Sigmoid colon (tissue), 7 donors: ENCODE data around the gene FHOD3. TPM values are rescaled to one million over a fixed set of nuclear protein-coding genes. Genes with fewer than 3 reads are reported as not detected.

Experiments used
- DNase-seq: peaks from one replicate; pipeline ENCODE4 v3.0.0-alpha.2; 2019
- H3K27ac ChIP-seq, 4 donors: fragments of 200-600 bp; sonication (generic); one replicate each; pipeline ENCODE4 v1.5.1; 2016 to 2019; ENCODE audit warnings: mild to moderate bottlenecking in 1 of 4
- H3K27me3 ChIP-seq, 3 donors: fragments of 200-600 bp; sonication (generic); one replicate each; pipeline ENCODE4 v1.5.1; 2019; ENCODE audit warnings: mild to moderate bottlenecking in 1 of 3
- H3K36me3 ChIP-seq, 4 donors: fragments of 200-600 bp; sonication (generic); one replicate each; pipeline ENCODE4 v1.5.1; 2016 to 2019
- H3K4me1 ChIP-seq, 4 donors: fragments of 200-600 bp; sonication (generic); one replicate each; pipeline ENCODE4 v1.5.1; 2017 to 2019
- H3K4me3 ChIP-seq, 4 donors: fragments of 200-600 bp; sonication (generic); one replicate each; pipeline ENCODE4 v1.5.1; 2017 to 2019; ENCODE audit warnings: mild to moderate bottlenecking in 2 of 4, moderate library complexity in 1 of 4
- H3K9me3 ChIP-seq, 4 donors: fragments of 200-600 bp in 3 of 4; sonication (generic) in 3 of 4; one replicate each; pipeline versions ENCODE4 v1.5.1 to v1.6.1; 2013 to 2019
- EP300 ChIP-seq, 4 donors: sonication (generic); formaldehyde crosslinking; IDR thresholded peaks; one replicate each; pipeline ENCODE4 v1.6.1; 2017; ENCODE audit warnings: antibody characterized with exemption in 4 of 4
- POLR2A ChIP-seq, 2 donors: fragments of 450-650 bp; IDR thresholded peaks; one replicate each; pipeline ENCODE4 v1.6.1; 2016; ENCODE audit warnings: antibody characterized with exemption in 2 of 2, mild to moderate bottlenecking in 2 of 2, moderate library complexity in 2 of 2
- POLR2AphosphoS5 ChIP-seq, 4 donors: sonication (generic); formaldehyde crosslinking; IDR thresholded peaks; one replicate each; pipeline ENCODE4 v1.6.1; 2017; ENCODE audit warnings: antibody characterized with exemption in 4 of 4
- WGBS, 2 donors: extraction: QIAGEN DNeasy Blood & Tissue Kit; methylation state at CpG; one replicate each; pipeline ENCODE4 v1.1.7; 2013; 5-methylcytosine and 5-hydroxymethylcytosine counted together
- intact Hi-C: fragments of 100-400 bp; cut with DNase I; formaldehyde crosslinking; loops from one replicate; pipeline ENCODE4 v1.15.1; 2023
- polyA plus RNA-seq, 3 donors: library from polyadenylated mRNA; stranded (reverse); fragments of 200-250 nt; gene quantifications; one replicate each; pipeline ENCODE4 v1.2.3, GENCODE V29; 2013
- total RNA-seq, 4 donors: library from RNA; depleted of rRNA; stranded (reverse); fragments of >200 nt; gene quantifications; one replicate each; pipeline ENCODE4 v1.1.0, GENCODE V29; 2016
- TF ChIP-seq, protein P1 (sequence below), 4 experiments: fragments of 450-650 bp in 3 of 4; fragments of 200-600 bp in 1 of 4; IDR thresholded peaks; one replicate each; pipeline ENCODE4 v1.5.1; 2016 to 2019; ENCODE audit warnings: antibody characterized with exemption in 4 of 4, mild to moderate bottlenecking in 3 of 4, moderate library complexity in 2 of 4
- donor health status: healthy with polysubstance abuse.
- donor health status: Bipolar disorder and iron deficiency.
- donor health status: healthy.

Gene FHOD3
- total and polyA plus RNA-seq, 7 donors, result 1.2 to 24.9 (median 9.5) TPM

DNA sequence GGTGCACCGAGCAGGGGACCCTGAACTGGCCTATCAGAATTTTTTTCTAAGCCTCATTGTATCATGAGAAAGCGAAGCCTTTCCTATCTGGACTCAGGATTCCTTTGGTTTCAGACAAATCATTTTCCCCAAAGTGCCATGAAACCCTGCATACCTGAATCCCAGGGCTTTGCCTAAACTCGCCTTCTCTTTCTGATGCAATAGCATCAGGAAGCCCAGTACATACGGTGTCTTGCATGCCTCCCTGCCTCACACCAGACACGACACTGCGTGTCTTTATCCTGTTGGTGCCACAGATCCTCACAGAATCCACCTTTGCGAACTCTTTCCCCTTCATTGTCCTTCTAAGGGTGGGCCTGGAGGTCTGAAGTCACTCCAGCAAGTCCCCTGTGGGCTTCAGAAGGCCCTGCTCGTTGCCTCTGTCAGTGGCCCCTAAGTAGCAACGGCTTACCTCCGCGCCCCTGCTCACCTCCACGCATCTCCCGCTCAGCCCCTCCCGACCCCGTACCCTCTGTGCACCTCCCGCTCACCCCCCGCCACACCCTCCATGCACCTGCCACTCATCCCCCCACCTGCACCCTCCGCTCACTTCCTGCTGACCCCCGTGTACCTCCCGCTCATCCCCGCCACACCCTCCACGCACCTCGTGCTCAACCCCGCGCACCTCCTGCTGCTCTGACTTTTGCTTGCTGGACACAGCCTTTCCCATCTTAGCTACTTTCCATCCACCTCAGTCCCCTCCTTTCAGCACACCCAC lies 447.9 kb downstream of the FHOD3 start:
- H3K36me3 ChIP-seq, result peaks cover 0 to 27% (median 2%) of the 10 kb centered on the region in 4 donors
- H3K27me3 ChIP-seq, result no peaks in the 10 kb centered on the region
- TF ChIP-seq POLR2A (IDR thresholded peaks at IDR 0.05) (no peak), EP300 (IDR thresholded peaks at IDR 0.05) (no peak), POLR2AphosphoS5 (IDR thresholded peaks at IDR 0.05) (no peak)
- TF ChIP-seq, protein P1, sequence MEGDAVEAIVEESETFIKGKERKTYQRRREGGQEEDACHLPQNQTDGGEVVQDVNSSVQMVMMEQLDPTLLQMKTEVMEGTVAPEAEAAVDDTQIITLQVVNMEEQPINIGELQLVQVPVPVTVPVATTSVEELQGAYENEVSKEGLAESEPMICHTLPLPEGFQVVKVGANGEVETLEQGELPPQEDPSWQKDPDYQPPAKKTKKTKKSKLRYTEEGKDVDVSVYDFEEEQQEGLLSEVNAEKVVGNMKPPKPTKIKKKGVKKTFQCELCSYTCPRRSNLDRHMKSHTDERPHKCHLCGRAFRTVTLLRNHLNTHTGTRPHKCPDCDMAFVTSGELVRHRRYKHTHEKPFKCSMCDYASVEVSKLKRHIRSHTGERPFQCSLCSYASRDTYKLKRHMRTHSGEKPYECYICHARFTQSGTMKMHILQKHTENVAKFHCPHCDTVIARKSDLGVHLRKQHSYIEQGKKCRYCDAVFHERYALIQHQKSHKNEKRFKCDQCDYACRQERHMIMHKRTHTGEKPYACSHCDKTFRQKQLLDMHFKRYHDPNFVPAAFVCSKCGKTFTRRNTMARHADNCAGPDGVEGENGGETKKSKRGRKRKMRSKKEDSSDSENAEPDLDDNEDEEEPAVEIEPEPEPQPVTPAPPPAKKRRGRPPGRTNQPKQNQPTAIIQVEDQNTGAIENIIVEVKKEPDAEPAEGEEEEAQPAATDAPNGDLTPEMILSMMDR (IDR thresholded peaks at IDR 0.05), result no peak
- peaks cover 0 to 16% (median 12%) of the 10 kb centered on the region in 4 donors for H3K4me1 ChIP-seq
- DNase-seq, result no peak
- H3K4me3 ChIP-seq, result no peak overlapping the region
- 90 to 91% methylated on average over 25 of the region's 25 CpGs for WGBS, 2 donors
- intact Hi-C loops, result no loop called here
- no peaks in the 10 kb centered on the region for H3K9me3 ChIP-seq
- H3K27ac ChIP-seq, result no peak overlapping the region

DNA sequence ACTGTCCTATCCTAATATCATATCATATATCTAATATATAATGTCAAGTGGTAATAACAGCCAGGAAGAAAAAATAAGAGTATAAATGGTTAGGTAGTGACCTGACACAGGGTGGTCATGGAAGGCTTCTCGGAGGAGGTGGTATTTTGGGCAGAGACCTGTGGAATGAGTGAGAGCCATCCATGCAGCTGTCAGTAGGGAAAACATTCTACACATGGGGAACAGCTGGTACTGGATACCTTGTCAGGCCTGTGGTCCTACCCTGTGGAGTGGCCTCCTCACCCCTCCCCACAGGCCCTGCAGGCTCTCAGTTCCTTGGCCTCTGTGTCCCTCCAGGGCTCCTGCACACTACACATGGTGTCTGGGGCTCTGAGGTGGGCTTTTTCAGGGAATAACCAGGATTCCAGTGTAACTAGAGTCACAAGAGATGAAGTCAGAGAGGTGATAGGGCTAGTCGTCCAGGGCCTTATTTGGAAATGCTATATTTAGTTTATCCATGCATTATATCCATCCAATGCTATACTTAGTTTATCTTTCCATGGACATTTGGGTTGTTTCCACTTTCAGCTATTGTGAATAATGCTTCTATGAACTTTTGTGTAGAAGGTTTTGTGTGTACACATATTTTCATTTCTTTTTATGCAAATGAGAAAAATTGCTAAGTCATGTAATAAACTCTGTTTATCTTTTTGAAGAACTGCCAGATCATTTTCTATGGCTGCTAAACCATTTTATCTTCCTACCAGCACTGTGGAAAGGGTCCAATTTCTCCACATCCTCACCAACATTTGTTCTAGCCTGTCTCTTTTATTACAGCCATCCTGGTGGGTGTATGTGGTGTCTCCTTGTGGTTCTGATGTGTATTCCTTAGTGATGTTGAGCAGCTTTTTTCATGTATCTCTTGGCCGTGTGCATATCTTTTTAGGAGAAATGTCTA lies 455.7 kb downstream of the FHOD3 start:
- peaks cover 0 to 19% (median 6%) of the 10 kb centered on the region in 4 donors for H3K4me1 ChIP-seq
- peak overlapping the region in 1 of 4 donors; percentile 32 for H3K27ac ChIP-seq
- DNase-seq, result no peak
- H3K4me3 ChIP-seq, result no peak overlapping the region
- no peaks in the 10 kb centered on the region for H3K27me3 ChIP-seq
- TF ChIP-seq POLR2A (IDR thresholded peaks at IDR 0.05) (no peak), EP300 (IDR thresholded peaks at IDR 0.05) (no peak), POLR2AphosphoS5 (IDR thresholded peaks at IDR 0.05) (no peak)
- TF ChIP-seq, protein P1 (IDR thresholded peaks at IDR 0.05), result no peak
- 76 to 79% methylated on average over 3 of the region's 3 CpGs for WGBS, 2 donors
- intact Hi-C loops, result no loop called here
- H3K36me3 ChIP-seq, result no peaks in the 10 kb centered on the region
- no peaks in the 10 kb centered on the region for H3K9me3 ChIP-seq

DNA sequence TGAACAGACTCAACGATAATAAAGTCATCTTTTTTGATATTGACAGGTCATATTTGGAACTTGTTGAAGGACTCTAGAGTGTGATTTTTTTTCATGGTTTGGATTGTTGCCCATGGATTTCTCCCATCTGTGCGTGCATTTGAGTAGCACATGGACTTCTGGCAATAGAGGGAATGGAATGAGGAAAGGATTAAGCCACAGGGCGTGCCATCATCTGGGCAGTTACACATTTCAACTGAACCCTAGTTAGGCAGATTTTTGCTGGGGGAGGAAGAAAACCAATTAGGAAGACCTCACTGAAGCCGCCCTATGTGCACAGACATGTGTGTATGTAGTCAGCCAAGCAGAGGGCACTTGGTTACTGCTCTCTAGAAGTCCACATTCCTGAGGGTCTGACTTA lies 458.7 kb downstream of the FHOD3 start:
- WGBS, 2 donors, result 40 to 65% methylated on average over 4 of the region's 4 CpGs
- DNase-seq, result no peak
- intact Hi-C loops, result no loop called here
- Histone ChIP-seq H3K4me3 (no peak overlapping the region), H3K4me1 (peaks cover 0 to 19% (median 7%) of the 10 kb centered on the region in 4 donors), H3K9me3 (no peaks in the 10 kb centered on the region), H3K27me3 (no peaks in the 10 kb centered on the region), H3K36me3 (peaks cover 0 to 8% (median 0%) of the 10 kb centered on the region in 4 donors), H3K27ac (peak overlapping the region in 1 of 4 donors; percentile 35)
- TF ChIP-seq POLR2AphosphoS5 (IDR thresholded peaks at IDR 0.05), result no peak
- TF ChIP-seq, protein P1 (IDR thresholded peaks at IDR 0.05), result no peak
- TF ChIP-seq POLR2A (IDR thresholded peaks at IDR 0.05), result no peak
- no peak for TF ChIP-seq EP300 (IDR thresholded peaks at IDR 0.05)

DNA sequence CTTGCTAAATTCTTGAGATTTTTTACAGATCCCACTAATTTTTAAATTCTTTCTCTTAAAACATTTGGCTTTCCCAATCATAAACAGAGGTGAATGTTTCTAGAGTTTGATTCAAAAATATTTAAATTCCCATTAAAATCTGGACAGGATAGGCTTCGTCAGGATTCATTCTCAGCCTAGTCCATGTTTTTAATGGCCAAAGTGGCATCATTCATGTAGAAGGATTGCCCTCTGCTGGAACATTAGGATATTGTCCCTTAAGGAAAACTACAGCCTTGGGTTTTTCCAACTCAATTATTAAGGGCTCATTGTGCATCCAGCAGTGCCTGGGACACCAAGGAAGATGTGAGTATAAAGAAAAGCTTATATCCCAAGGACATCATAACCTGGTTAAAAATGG lies 459.6 kb downstream of the FHOD3 start:
- H3K4me1 ChIP-seq, result peaks cover 0 to 19% (median 7%) of the 10 kb centered on the region in 4 donors
- intact Hi-C loops, result loop anchor here (1.0 kb wide), 1 partner anchor 69 kb away; no protein-coding TSS in a partner anchor
- no peak overlapping the region for H3K27ac ChIP-seq
- no peaks in the 10 kb centered on the region for H3K27me3 ChIP-seq
- no peak overlapping the region for H3K4me3 ChIP-seq
- H3K9me3 ChIP-seq, result no peaks in the 10 kb centered on the region
- no peak for TF ChIP-seq POLR2AphosphoS5 (IDR thresholded peaks at IDR 0.05)
- TF ChIP-seq, protein P1 (IDR thresholded peaks at IDR 0.05), result peak; percentile 34 to 81 (median 70)
- H3K36me3 ChIP-seq, result peaks cover 0 to 16% (median 0%) of the 10 kb centered on the region in 4 donors
- no peak for DNase-seq
- WGBS, 2 donors, result 10 to 23% methylated on average over 1 of the region's 1 CpG
